ENCODE measurements around the gene RASAL2.

The RASAL2 gene

DNA sequence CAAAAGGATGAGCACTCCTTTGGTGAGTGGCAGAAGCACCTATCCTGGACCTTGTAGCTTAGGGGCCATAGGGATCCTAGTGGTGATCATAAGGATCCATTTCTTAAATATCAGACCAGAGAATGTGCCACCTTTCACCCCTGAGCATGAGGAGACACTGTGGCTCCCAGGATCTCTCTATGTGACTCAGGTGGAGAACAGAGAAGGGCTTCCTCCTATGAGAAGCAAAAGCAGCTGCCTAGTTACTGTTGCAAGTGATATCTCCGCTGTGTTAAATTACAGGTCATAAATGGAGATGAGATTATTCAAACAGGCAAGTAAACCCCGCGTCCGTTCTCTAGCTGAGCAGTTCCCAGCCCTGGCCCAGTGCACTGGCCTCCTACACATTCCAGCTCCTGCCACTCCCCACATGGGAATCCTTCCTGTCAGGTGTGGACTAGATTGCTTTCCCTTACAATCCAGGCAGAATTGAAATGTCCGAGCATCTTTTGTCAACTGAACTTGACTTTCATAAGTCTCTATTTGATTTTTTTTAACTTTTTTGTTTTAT lies 376.6 kb downstream of the RASAL2 start:
- DNase-seq, result no peak

DNA sequence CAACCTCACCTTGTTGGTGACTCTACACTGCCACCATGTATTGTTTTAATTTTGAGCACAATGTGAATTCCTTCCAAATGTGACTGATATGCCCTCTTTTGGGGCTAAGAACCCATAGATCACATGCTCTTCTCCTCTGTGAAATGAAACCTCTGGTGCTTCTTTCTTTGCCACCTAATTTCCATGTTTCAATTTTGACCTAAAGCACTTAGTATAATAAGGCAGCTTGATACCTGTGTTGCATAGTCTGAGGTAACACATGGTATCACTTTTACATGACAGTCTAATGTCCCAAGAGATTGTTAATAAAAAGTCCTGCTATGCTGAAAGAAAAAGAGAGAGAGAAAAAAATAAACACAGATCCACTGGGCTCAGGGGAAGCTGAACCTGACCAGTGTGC lies 378.6 kb downstream of the RASAL2 start:
- DNase-seq, result no peak

GRCh38 chr1:178477373-178477772 lies 383.5 kb downstream of the RASAL2 start:
- DNase-seq, result no peak

- no peak for DNase-seq
Measured at GRCh38 chr1:178477841-178478240, 383.9 kb downstream of the RASAL2 start.

- DNase-seq, result no peak
Measured at GRCh38 chr1:178483251-178483957, 389.5 kb downstream of the RASAL2 start.

DNA sequence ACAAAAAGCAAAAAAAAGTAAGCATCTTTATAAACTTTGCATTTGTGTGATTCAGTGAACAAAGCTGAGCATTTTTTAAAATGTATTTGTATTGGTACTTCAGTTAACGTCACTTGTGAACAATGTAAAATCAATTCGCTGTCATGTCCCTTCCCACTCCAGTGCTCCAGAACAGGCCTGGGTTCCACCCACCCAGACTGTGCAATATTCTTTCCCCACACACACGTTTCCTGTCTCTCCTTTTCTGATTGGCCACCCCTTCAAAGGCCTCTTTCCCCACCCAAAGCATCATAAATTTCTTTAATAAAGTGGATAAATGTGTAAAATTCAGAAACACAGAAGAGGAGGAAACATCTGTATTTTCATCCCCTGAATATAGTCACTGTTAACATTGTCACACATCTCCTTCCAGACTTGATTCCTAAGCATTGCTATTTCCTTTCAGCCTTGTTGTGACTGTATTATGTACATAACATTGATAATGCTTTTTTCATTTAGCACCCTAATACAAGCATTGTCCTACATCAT lies 390.9 kb downstream of the RASAL2 start:
- no peak for DNase-seq

DNA sequence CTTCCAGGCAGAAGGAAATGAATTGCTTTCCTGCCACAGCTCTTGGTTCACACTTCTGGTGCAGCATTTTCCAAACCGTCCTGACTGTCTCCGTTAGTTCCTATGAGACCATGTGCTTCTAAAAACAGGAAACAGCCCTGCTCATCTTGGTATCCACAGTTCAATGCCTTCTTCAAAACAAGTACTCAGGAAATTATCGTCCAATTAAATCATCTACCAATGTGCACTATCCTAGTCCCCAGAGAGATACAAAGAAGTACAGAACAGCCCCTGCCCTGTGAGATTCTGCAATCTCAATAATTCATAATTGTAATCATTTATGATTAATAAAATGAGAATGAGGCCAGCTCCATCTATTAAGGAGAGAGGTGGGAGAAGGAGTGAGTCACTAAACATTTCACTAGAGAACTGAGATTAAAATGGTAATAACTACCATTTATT lies 391.7 kb downstream of the RASAL2 start:
- DNase-seq, result no peak

DNA sequence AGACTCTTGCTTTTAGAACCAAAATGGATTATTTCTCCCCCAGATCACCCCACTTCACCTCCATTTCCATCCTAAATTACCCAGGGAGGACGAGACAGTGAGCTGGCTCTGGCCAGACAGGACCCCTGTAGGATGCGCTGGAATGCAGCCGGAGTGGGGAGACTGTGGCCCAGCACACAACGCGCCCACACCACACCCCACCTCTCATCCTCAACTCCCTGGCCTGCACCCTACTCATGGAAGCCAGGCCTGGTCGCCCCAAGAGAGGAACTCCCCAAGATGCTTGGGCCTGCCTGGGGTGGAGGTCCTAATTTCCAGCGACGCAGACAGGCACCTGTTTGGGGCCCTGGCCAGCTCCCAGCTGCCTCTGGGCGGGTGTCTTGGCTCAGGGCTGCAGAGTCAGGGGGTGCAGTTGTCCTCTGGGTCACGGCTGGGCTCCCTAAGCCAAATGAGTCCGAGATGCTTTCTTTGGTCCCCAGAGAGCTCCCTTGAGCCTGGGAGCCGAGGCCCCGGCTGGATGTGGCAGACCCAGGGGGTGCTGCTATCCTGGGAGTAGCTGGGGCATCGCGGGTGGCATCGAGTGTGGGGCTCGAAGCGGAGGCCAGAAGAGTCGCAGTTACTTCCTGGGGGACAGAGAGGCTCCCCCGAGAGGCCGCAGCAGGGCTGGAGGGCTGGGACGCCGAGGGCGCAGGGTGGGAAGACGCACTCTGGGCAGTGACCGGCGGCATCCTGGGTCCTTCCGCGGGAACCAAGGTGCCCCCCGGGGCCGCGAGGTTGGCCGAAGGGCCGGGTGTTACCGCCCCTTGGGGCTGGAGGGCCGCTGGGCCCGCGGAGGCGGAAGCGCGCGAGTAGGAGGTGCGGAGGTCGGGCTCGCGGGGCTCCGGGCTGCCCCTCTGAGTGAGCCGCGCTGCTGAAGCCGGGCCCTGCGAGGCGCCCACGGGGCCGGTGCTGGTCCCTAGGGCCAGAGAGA lies 392.5 kb downstream of the RASAL2 start:
- DNase-seq, result no peak

GRCh38 chr1:178487070-178487615 lies 393.2 kb downstream of the RASAL2 start:
- DNase-seq, result no peak

- no peak for DNase-seq
Measured at GRCh38 chr1:178488393-178488792, 394.5 kb downstream of the RASAL2 start.

DNA sequence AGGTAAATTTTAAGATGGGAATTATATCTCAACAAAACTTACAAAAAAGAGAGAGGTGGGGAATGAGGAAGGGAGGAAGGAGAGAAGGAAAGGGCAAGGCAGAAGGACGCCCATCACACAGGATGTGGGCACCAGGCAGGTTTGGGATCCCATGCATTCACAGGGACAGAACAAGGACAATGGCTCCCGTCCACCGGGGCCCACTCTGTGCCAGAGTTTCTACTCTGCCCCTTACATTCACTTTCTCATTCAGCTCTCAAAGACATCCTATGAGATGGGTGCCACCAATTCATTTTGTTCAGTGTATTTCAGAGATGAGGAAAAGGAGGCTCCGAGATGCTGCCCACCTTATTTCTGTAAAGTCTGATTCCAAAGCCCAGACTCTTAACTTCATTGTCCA lies 395.5 kb downstream of the RASAL2 start:
- DNase-seq, result no peak

DNA sequence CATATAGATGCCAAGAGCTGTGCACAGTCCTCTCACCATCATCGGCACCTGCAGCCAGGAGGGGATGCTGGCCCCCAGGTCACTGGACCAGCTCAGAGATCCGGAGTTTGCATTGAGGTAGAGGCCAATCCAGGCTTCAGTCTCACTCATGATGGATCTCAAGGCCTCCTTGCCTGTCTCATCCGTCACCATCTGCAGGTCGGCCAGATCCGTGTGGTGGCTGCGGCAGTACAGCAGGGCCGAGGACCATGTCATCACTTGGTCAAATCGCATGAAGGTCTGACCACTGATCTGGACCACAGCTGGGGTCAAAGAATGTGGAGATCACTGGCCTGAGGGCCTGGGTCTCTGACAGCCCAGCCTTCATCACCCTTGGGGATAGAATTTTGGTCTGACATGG lies 396.2 kb downstream of the RASAL2 start:
- DNase-seq, result peak; percentile 56

GRCh38 chr1:178490967-178491366 lies 397.1 kb downstream of the RASAL2 start:
- no peak for DNase-seq

DNA sequence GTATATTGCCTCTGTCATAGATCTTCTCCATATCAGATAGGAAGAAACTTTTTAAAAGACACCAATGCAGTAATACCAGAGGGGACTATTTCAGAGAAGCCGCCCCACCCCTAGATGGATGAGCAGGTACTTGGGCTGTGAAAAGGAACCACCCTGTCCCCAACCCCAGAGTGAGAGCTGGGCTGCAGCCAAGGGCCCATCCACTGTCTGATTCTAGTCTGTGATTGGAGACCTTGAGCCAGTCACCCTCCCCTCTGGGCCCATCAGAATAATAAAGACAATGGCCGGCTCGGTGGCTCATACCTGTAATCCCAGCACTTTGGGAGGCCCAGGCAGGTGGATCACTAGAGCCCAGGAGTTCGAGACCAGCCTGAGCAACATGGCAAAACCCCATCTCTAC lies 397.8 kb downstream of the RASAL2 start:
- DNase-seq, result no peak

DNA sequence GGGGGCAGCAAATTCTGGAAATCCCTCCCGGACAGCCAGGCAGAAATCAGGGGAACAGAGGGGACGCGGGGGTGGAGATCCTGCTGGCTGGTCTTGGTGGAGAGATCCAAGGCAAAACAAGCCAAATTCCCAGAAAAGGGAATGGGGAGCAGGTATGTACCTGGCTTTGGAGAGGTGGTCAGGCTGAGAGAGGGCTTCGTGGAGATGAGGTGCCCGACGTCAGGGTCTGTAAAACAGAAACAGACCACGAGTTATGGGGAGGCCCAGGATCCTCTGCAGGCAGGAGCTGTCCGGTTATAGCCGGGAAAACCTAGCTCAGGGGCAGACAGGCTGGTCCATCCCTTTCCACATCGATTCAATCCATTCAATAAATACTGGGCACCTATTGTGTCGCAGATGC lies 398.4 kb downstream of the RASAL2 start:
- DNase-seq, result no peak

- no peak for DNase-seq
Measured at GRCh38 chr1:178493301-178493741, 399.4 kb downstream of the RASAL2 start.

DNA sequence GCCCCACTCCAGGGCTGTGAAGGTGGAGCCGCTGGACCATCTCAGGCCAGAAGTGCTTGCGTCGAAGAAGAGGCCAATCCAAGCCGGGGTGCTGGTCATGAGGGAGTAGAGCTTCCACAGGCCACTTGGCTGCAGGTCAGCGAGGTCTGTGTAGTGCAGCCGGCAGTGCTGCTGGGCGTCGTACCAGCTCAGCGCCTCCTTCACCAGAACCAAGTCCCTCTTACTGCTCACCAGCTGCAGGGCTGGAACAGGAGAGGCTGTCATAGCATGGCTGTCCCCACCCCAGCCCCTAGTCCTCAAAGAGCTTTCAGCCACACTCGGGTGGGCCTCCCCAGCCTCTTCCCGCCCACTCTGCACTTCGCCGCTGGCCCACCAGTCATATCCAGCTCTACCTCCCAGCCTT lies 400.7 kb downstream of the RASAL2 start:
- peak; percentile 58 for DNase-seq

GRCh38 chr1:178495158-178495557 lies 401.3 kb downstream of the RASAL2 start:
- DNase-seq, result peak; percentile 14

GRCh38 chr1:178495741-178496409 lies 402.0 kb downstream of the RASAL2 start:
- DNase-seq, result peak; percentile 53

DNA sequence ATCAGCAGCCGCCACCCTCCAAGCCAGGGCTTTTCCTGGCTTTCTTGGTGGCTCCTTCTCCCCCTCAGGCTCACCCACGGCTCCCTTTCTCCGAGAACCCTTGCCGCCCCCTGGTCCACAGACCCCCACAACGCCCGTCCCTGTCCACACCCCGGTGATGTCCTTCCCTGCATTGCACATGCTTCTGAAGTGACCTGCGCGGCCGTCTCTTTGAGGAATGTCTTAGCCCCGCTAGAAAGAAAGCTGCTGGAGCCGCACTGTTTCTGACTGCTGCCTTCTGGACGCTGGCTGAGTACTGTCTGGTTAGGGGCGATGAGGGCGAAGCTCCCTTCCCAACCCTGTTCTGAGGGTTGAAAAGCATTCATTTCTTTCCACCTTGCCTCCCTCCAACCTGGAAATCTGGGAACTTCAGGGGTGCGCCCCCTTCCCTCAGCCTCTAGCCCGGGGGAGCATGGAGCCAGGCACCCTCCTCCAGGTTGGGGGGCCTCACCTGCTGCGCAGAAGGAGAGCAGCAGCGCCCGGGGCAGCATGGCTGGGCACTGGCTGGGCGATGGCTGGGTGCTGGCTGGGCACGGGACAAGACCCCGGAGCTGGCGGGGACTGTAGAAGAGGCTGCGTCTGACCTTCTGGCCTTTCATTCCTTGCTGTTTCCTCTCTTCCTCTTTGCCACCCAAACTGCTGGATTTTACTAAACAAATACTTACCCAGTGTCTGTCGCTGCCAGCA lies 402.7 kb downstream of the RASAL2 start, which contains the start of gene CLEC20A:
Gene CLEC20A (minus strand): TSS at position 555 of the 726 bp plus-strand sequence. CDS start 25 bp downstream, at position 530.
- peak; percentile 49 for DNase-seq

GRCh38 chr1:178497903-178498478 lies 404.1 kb downstream of the RASAL2 start:
- DNase-seq, result peak; percentile 22
